Keratinocyte (primary cell): ENCODE data around the gene SALL3.
A peak's percentile ranks its signal among the peaks of the same experiment; 100 is the strongest.

Source experiments
- EZH2 ChIP-seq: IDR thresholded peaks from one replicate; pipeline ENCODE4 v1.6.1; 2012; ENCODE audit warnings: inconsistent platforms, mild to moderate bottlenecking, low read length, moderate library complexity
- TF ChIP-seq, protein P1 (sequence below), 3 experiments: IDR thresholded peaks in 1 of 3; conservative IDR thresholded peaks in 1 of 3; optimal IDR thresholded peaks in 1 of 3; 2 replicates in 2 of 3; 3 replicates in 1 of 3; pipeline versions ENCODE3 to v1.5.1; 2011; ENCODE audit warnings: low read length in 3 of 3, mild to moderate bottlenecking in 3 of 3, moderate library complexity in 2 of 3, control low read depth in 1 of 3, inconsistent platforms in 1 of 3; ENCODE audit not compliant: insufficient read depth in 2 of 3; ENCODE audit errors: extremely low read depth in 1 of 3

DNA sequence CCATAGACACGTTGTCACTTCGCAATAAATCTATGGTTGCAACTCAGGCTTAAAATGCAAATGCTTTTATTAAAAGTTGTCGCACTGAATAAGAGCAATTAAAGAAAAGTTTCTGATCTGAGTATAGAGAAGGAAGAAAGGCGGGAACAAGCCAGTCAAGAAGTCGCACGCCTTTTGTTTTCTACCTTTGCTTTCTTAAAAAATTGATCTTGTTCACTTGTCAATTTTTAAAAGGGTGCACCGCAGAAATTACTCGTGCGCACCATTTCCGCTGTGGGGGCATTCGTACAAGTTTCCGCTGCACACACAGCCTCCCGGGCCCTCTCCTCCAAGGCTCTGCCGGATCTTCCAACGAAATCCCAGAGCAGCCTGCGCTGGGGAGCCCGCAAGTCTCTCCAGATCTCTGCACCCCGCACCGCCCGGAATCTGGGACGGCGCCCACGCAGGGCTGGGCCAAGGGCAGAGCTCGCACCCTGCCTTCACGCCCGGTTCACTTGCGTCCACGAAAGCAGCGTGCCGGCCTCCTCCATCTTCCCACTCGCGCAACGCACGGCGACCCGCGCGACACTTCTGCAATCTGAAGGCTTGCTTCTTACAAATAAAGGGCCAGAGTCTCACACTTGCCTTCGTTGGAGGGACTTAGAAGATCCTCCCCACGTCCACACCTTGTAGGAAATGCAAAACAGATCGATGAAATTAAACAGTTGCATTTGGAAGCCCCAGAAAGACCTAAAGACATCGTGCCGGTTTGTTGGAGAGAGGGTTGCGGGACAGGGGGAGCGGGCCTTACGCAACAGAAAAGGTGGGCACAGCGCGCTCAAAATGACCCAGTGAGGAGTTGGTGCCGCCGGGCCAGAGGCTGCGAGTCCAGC lies 2.6 kb upstream of the SALL3 start:
- TF ChIP-seq, protein P1, sequence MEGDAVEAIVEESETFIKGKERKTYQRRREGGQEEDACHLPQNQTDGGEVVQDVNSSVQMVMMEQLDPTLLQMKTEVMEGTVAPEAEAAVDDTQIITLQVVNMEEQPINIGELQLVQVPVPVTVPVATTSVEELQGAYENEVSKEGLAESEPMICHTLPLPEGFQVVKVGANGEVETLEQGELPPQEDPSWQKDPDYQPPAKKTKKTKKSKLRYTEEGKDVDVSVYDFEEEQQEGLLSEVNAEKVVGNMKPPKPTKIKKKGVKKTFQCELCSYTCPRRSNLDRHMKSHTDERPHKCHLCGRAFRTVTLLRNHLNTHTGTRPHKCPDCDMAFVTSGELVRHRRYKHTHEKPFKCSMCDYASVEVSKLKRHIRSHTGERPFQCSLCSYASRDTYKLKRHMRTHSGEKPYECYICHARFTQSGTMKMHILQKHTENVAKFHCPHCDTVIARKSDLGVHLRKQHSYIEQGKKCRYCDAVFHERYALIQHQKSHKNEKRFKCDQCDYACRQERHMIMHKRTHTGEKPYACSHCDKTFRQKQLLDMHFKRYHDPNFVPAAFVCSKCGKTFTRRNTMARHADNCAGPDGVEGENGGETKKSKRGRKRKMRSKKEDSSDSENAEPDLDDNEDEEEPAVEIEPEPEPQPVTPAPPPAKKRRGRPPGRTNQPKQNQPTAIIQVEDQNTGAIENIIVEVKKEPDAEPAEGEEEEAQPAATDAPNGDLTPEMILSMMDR (optimal IDR thresholded peaks at IDR 0.05 in 1 of 3, IDR thresholded peaks at IDR 0.05 in 1 of 3, conservative IDR thresholded peaks at IDR 0.05 in 1 of 3; ENCODE audit: extremely low read depth in 1 of 3, insufficient read depth in 2 of 3, low read length in 3 of 3) = no peak
- TF ChIP-seq EZH2 = peak; percentile 50
